AG08396 (cell line): ENCODE data around the gene OSBPL10.

ENCODE experiments used
- DNase-seq: peaks from one replicate; pipeline ENCODE4 v3.0.0; 2012; ENCODE audit warnings: low spot score, mixed read lengths

The OSBPL10 gene

GRCh38 chr3:31661286-31661685 is 319.8 kb downstream of the OSBPL10 start:
- DNase-seq, result no peak

GRCh38 chr3:31659246-31659645 is 321.8 kb downstream of the OSBPL10 start:
- DNase-seq, result no peak

- DNase-seq, result no peak
These were observed 326.1 kb downstream of the OSBPL10 start for GRCh38 chr3:31654998-31655397.

GRCh38 chr3:31653464-31653863 is 327.6 kb downstream of the OSBPL10 start:
- DNase-seq, result no peak

GRCh38 chr3:31652296-31652695 is 328.8 kb downstream of the OSBPL10 start:
- no peak for DNase-seq

- DNase-seq, result no peak
These were observed 332.6 kb downstream of the OSBPL10 start for GRCh38 chr3:31648286-31648968.

GRCh38 chr3:31645256-31645655 is 335.8 kb downstream of the OSBPL10 start:
- DNase-seq, result no peak

GRCh38 chr3:31639828-31640227 is 341.2 kb downstream of the OSBPL10 start:
- no peak for DNase-seq

GRCh38 chr3:31636694-31637442 is 344.2 kb downstream of the OSBPL10 start:
- DNase-seq, result no peak

- no peak for DNase-seq
These were observed 345.0 kb downstream of the OSBPL10 start for GRCh38 chr3:31636049-31636448.

GRCh38 chr3:31635545-31635944 is 345.5 kb downstream of the OSBPL10 start:
- no peak for DNase-seq

GRCh38 chr3:31634476-31634875 is 346.6 kb downstream of the OSBPL10 start:
- DNase-seq, result peak; percentile 5

GRCh38 chr3:31629054-31629453 is 352.0 kb downstream of the OSBPL10 start:
- DNase-seq, result no peak

- no peak for DNase-seq
These were observed 355.7 kb downstream of the OSBPL10 start for GRCh38 chr3:31625358-31625757.

- no peak for DNase-seq
These were observed 356.9 kb downstream of the OSBPL10 start for GRCh38 chr3:31624083-31624709.

- no peak for DNase-seq
These were observed 358.3 kb downstream of the OSBPL10 start for GRCh38 chr3:31622636-31623288.

GRCh38 chr3:31621314-31621713 is 359.7 kb downstream of the OSBPL10 start:
- no peak for DNase-seq

- DNase-seq, result no peak
These were observed 360.4 kb downstream of the OSBPL10 start for GRCh38 chr3:31620656-31621055.

- DNase-seq, result no peak
These were observed 364.4 kb downstream of the OSBPL10 start for GRCh38 chr3:31616711-31617110.

- no peak for DNase-seq
These were observed 365.8 kb downstream of the OSBPL10 start for GRCh38 chr3:31615071-31615875.

GRCh38 chr3:31614162-31614921 is 366.7 kb downstream of the OSBPL10 start:
- no peak for DNase-seq
